Measurements from ENCODE around the gene PI4KA.

DNA sequence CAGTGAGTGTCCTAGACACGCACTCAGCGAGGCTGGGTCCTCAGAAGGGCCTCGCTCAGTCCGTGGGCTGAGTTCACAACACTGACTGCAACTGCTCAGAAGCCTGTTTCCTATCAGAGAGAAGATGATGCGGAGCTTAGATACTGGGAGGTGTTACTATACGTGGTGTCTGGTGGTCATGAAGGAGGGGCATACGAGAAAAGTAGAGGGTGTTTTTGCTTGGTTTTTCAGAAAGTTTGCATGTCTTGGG is 94.2 kb downstream of the PI4KA start:
- TF ChIP-seq, protein P1, sequence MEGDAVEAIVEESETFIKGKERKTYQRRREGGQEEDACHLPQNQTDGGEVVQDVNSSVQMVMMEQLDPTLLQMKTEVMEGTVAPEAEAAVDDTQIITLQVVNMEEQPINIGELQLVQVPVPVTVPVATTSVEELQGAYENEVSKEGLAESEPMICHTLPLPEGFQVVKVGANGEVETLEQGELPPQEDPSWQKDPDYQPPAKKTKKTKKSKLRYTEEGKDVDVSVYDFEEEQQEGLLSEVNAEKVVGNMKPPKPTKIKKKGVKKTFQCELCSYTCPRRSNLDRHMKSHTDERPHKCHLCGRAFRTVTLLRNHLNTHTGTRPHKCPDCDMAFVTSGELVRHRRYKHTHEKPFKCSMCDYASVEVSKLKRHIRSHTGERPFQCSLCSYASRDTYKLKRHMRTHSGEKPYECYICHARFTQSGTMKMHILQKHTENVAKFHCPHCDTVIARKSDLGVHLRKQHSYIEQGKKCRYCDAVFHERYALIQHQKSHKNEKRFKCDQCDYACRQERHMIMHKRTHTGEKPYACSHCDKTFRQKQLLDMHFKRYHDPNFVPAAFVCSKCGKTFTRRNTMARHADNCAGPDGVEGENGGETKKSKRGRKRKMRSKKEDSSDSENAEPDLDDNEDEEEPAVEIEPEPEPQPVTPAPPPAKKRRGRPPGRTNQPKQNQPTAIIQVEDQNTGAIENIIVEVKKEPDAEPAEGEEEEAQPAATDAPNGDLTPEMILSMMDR (IDR thresholded peaks at IDR 0.05): no peak
- TF ChIP-seq EP300 (IDR thresholded peaks at IDR 0.05) (no peak), POLR2A (IDR thresholded peaks at IDR 0.05) (no peak)

All from stomach (tissue), 4 donors.